Omental fat pad (tissue), 4 donors: ENCODE data around the gene BICD1. TPM values are rescaled to one million over a fixed set of nuclear protein-coding genes. Genes with fewer than 3 reads are reported as not detected.

Experiments used
- ATAC-seq: fragments of 150-250 bp; one replicate; pipeline ENCODE4 v1.9.1; 2016; ENCODE audit warnings: mild to moderate bottlenecking, moderate library complexity; ENCODE audit not compliant: low FRiP score
- DNase-seq: peaks from one replicate; pipeline ENCODE4 v3.0.0-alpha.2; 2019; ENCODE audit warnings: low spot score
- CTCF ChIP-seq, 3 donors: fragments of 450-650 bp; IDR thresholded peaks; one replicate each; pipeline ENCODE4 v1.5.1; 2016 to 2017; ENCODE audit warnings: antibody characterized with exemption in 3 of 3, mild to moderate bottlenecking in 3 of 3, moderate library complexity in 2 of 3
- total RNA-seq, 4 donors: library from RNA; depleted of rRNA; stranded (reverse); fragments of >200 nt; gene quantifications; one replicate each; pipeline ENCODE4 v1.1.0, GENCODE V29; 2016

The BICD1 gene
- total RNA-seq, 4 donors from 2014 or later = 8.0 to 19.2 (median 9.1) TPM

- no peak for TF ChIP-seq CTCF (IDR thresholded peaks at IDR 0.05)
- no peak for DNase-seq
- no peak for ATAC-seq
These were observed 155.0 kb downstream of the BICD1 start for GRCh38 chr12:32261638-32262037.

- TF ChIP-seq CTCF (IDR thresholded peaks at IDR 0.05) = no peak
- DNase-seq (no peak), ATAC-seq (no peak)
These were observed 158.3 kb downstream of the BICD1 start for GRCh38 chr12:32264961-32265360.

GRCh38 chr12:32265456-32265855 is 158.8 kb downstream of the BICD1 start:
- ATAC-seq (no peak), DNase-seq (no peak)
- no peak for TF ChIP-seq CTCF (IDR thresholded peaks at IDR 0.05)

- DNase-seq (no peak), ATAC-seq (no peak)
- no peak for TF ChIP-seq CTCF (IDR thresholded peaks at IDR 0.05)
These were observed 159.3 kb downstream of the BICD1 start for GRCh38 chr12:32265951-32266350.

- TF ChIP-seq CTCF (IDR thresholded peaks at IDR 0.05) = no peak
- DNase-seq (no peak), ATAC-seq (no peak)
These were observed 160.1 kb downstream of the BICD1 start for GRCh38 chr12:32266756-32267155.

- TF ChIP-seq CTCF (IDR thresholded peaks at IDR 0.05) = no peak
- DNase-seq = no peak
- ATAC-seq = no peak
These were observed 164.4 kb downstream of the BICD1 start for GRCh38 chr12:32270818-32271710.

GRCh38 chr12:32272465-32272864 is 165.8 kb downstream of the BICD1 start:
- ATAC-seq (no peak), DNase-seq (no peak)
- no peak for TF ChIP-seq CTCF (IDR thresholded peaks at IDR 0.05)
